H9 (cell line): ENCODE data around the gene HMGN4. TPM values are rescaled to one million over a fixed set of nuclear protein-coding genes. Genes with fewer than 3 reads are reported as not detected.

Source experiments
- DNase-seq: peaks from one replicate; pipeline ENCODE4 v3.0.0-alpha.2; 2017
- H2AFZ ChIP-seq: one replicate; pipeline ENCODE4 v1.6.1; 2013; ENCODE audit warnings: mild to moderate bottlenecking, low read length, control low read depth, moderate library complexity
- H2AK5ac ChIP-seq: 2 replicates; pipeline ENCODE4 v1.6.1; 2013; ENCODE audit warnings: low read length, control low read depth, mixed read lengths; ENCODE audit not compliant: insufficient read length
- H2BK120ac ChIP-seq: one replicate; pipeline ENCODE4 v1.6.1; 2013; ENCODE audit warnings: low read depth, mild to moderate bottlenecking, low read length, control low read depth, inconsistent platforms; ENCODE audit not compliant: poor library complexity, severe bottlenecking
- H2BK12ac ChIP-seq: 2 replicates; pipeline ENCODE4 v1.6.1; 2013; ENCODE audit warnings: low read length, control low read depth, mixed read lengths, low read depth; ENCODE audit not compliant: insufficient read length
- H2BK15ac ChIP-seq: 2 replicates; pipeline ENCODE4 v1.6.1; 2013; ENCODE audit warnings: low read depth, low read length, control low read depth
- H2BK20ac ChIP-seq: one replicate; pipeline ENCODE4 v1.6.1; 2013; ENCODE audit warnings: low read depth, mild to moderate bottlenecking, low read length, control low read depth, inconsistent platforms; ENCODE audit not compliant: poor library complexity, severe bottlenecking
- H2BK5ac ChIP-seq: 2 replicates; pipeline ENCODE4 v1.6.1; 2013; ENCODE audit warnings: low read length, control low read depth, mixed read lengths; ENCODE audit not compliant: insufficient read length
- H3K14ac ChIP-seq: 2 replicates; pipeline ENCODE4 v1.6.1; 2013; ENCODE audit warnings: low read length, control low read depth; ENCODE audit not compliant: insufficient read depth
- H3K18ac ChIP-seq: 2 replicates; pipeline ENCODE4 v1.6.1; 2013; ENCODE audit warnings: low read depth, mild to moderate bottlenecking, mixed read lengths, low read length, control low read depth; ENCODE audit not compliant: insufficient read length
- H3K23ac ChIP-seq: 2 replicates; pipeline ENCODE4 v1.6.1; 2013; ENCODE audit warnings: low read length, control low read depth, mixed read lengths, low read depth; ENCODE audit not compliant: insufficient read length
- H3K23me2 ChIP-seq: 2 replicates; pipeline ENCODE4 v1.6.1; 2013; ENCODE audit warnings: low read depth, mild to moderate bottlenecking, mixed read lengths, low read length, control low read depth; ENCODE audit not compliant: insufficient read length, poor library complexity, severe bottlenecking
- H3K27ac ChIP-seq: 2 replicates; pipeline ENCODE4 v1.5.1; 2013; ENCODE audit warnings: low read length, control low read depth, mixed read lengths, low read depth; ENCODE audit not compliant: insufficient read length
- H3K27me3 ChIP-seq: 2 replicates; pipeline ENCODE4 v1.6.1; 2013; ENCODE audit warnings: low read length, control low read depth, inconsistent platforms; ENCODE audit not compliant: insufficient read depth
- H3K4ac ChIP-seq: 2 replicates; pipeline ENCODE4 v1.6.1; 2013; ENCODE audit warnings: low read depth, mild to moderate bottlenecking, control low read depth, inconsistent platforms, low read length, moderate library complexity
- H3K4me1 ChIP-seq: 2 replicates; pipeline ENCODE4 v1.6.1; 2013; ENCODE audit warnings: low read length, control low read depth, inconsistent platforms; ENCODE audit not compliant: insufficient read depth
- H3K4me2 ChIP-seq: 2 replicates; pipeline ENCODE4 v1.6.1; 2013; ENCODE audit warnings: low read length, control low read depth, mixed read lengths; ENCODE audit not compliant: insufficient read length, insufficient read depth
- H3K56ac ChIP-seq: 2 replicates; pipeline ENCODE4 v1.6.1; 2013; ENCODE audit warnings: low read depth, mild to moderate bottlenecking, mixed read lengths, low read length, control low read depth; ENCODE audit not compliant: insufficient read length
- H3K79me1 ChIP-seq: 2 replicates; pipeline ENCODE4 v1.6.1; 2013; ENCODE audit warnings: low read depth, mild to moderate bottlenecking, moderate library complexity, low read length, control low read depth, inconsistent platforms; ENCODE audit not compliant: insufficient read depth, poor library complexity, severe bottlenecking
- H3K79me2 ChIP-seq: 2 replicates; pipeline ENCODE4 v1.6.1; 2013; ENCODE audit warnings: low read length, control low read depth, inconsistent platforms; ENCODE audit not compliant: insufficient read depth
- H3K9ac ChIP-seq: 2 replicates; pipeline ENCODE4 v1.6.1; 2013; ENCODE audit warnings: low read length, control low read depth, mixed read lengths; ENCODE audit not compliant: insufficient read length; ENCODE audit errors: extremely low read depth
- H3K9me3 ChIP-seq: one replicate; pipeline ENCODE4 v1.6.1; 2013; ENCODE audit warnings: low read depth, low read length, inconsistent platforms; ENCODE audit not compliant: control insufficient read depth
- H3T11ph ChIP-seq: one replicate; pipeline ENCODE4 v1.6.1; 2013; ENCODE audit warnings: mild to moderate bottlenecking, low read length, control low read depth, inconsistent platforms
- H4K20me1 ChIP-seq: one replicate; pipeline ENCODE4 v1.6.1; 2013; ENCODE audit not compliant: control insufficient read depth, insufficient read length, insufficient read depth
- H4K5ac ChIP-seq: 2 replicates; pipeline ENCODE4 v1.6.1; 2013; ENCODE audit warnings: low read depth, mild to moderate bottlenecking, mixed read lengths, low read length, control low read depth; ENCODE audit not compliant: insufficient read length
- H4K8ac ChIP-seq: replicated peaks from 2 replicates; pipeline ENCODE4 v1.6.1; 2013; ENCODE audit warnings: low read length, control low read depth, mixed read lengths, low read depth; ENCODE audit not compliant: insufficient read length
- H4K91ac ChIP-seq: 2 replicates; pipeline ENCODE4 v1.6.1; 2013; ENCODE audit warnings: low read depth, mild to moderate bottlenecking, moderate library complexity, mixed read lengths, low read length, control low read depth; ENCODE audit not compliant: insufficient read length
- H3K27ac Mint-ChIP-seq, 3 experiments: 2 replicates in 2 of 3; 3 replicates in 1 of 3; pipeline ENCODE4 v1.8.0; 2020 to 2021; ENCODE audit warnings: mixed read lengths in 3 of 3, mild to moderate bottlenecking in 1 of 3, moderate library complexity in 1 of 3
- H3K27me3 Mint-ChIP-seq: 2 replicates; pipeline ENCODE4 v1.8.0; 2021; ENCODE audit warnings: low read depth, mild to moderate bottlenecking, moderate library complexity, mixed read lengths
- H3K36me3 Mint-ChIP-seq, 3 experiments: 2 replicates in 2 of 3; 3 replicates in 1 of 3; pipeline ENCODE4 v1.8.0; 2020 to 2021; ENCODE audit warnings: low read depth in 3 of 3, mixed read lengths in 3 of 3; ENCODE audit not compliant: insufficient read depth in 1 of 3
- H3K4me1 Mint-ChIP-seq, 2 experiments: 2 replicates each; pipeline ENCODE4 v1.8.0; 2020; ENCODE audit warnings: mixed read lengths in 2 of 2
- H3K4me3 Mint-ChIP-seq, 2 experiments: 2 replicates in 1 of 2; 3 replicates in 1 of 2; pipeline ENCODE4 v1.8.0; 2020 to 2021; ENCODE audit warnings: mild to moderate bottlenecking in 2 of 2, mixed read lengths in 2 of 2, moderate library complexity in 1 of 2
- H3K9me3 Mint-ChIP-seq, 2 experiments: 2 replicates in 1 of 2; 3 replicates in 1 of 2; pipeline ENCODE4 v1.8.0; 2020; ENCODE audit warnings: mild to moderate bottlenecking in 2 of 2, mixed read lengths in 2 of 2, moderate library complexity in 1 of 2
- CTCF ChIP-seq: fragments of 200-600 bp; sonication (generic); conservative IDR thresholded peaks from 3 replicates; pipeline ENCODE4 v1.8.0; 2021; ENCODE audit warnings: antibody characterized with exemption, mild to moderate bottlenecking
- WGBS: extraction: QIAGEN DNeasy Blood & Tissue Kit; methylation state at CpG from one replicate; pipeline ENCODE4 v1.1.7; 2013; ENCODE audit warnings: missing lambda C conversion rate, low lambda C conversion rate, mixed read lengths; ENCODE audit not compliant: insufficient read length; ENCODE audit errors: extremely low coverage; 5-methylcytosine and 5-hydroxymethylcytosine counted together
- total RNA-seq: library from RNA; stranded (reverse); gene quantifications from 2 replicates; pipeline ENCODE4 v1.2.1, GENCODE V29; 2021

HMGN4 gene
- total RNA-seq, 1 experiment from 2014 or later: 50.4 TPM

- no peak overlapping the region for H3T11ph ChIP-seq
- DNase-seq: no peak
- no peaks in the 10 kb centered on the region for H4K20me1 ChIP-seq
- no peak overlapping the region for H4K5ac ChIP-seq
- H3K79me2 ChIP-seq: no peaks in the 10 kb centered on the region
- H2BK5ac ChIP-seq: no peak overlapping the region
- H3K27ac ChIP-seq: no peak overlapping the region
- no peak overlapping the region for H3K4ac ChIP-seq
- peak overlapping the region; percentile 55 for H3K4me2 ChIP-seq
- H4K8ac ChIP-seq: no peak overlapping the region
- H3K4me1 ChIP-seq: no peaks in the 10 kb centered on the region
- no peaks in the 10 kb centered on the region for H3K9me3 ChIP-seq
- no peak overlapping the region for H2BK15ac ChIP-seq
- no peak overlapping the region for H3K56ac ChIP-seq
- Mint-ChIP-seq H3K27ac (no peak overlapping the region), H3K9me3 (peaks cover 11 to 13% of the 10 kb centered on the region in 2 experiments; a peak in 4 of 5 replicates), H3K36me3 (no peaks in the 10 kb centered on the region; a peak in 1 of 7 replicates), H3K4me1 (peaks cover 9 to 10% of the 10 kb centered on the region in 2 experiments), H3K27me3 (peaks cover 23% of the 10 kb centered on the region), H3K4me3 (peak overlapping the region; percentile 87 to 97)
- no peak overlapping the region for H4K91ac ChIP-seq
- no peak overlapping the region for H3K14ac ChIP-seq
- no peak overlapping the region for H3K9ac ChIP-seq
- H3K79me1 ChIP-seq: no peaks in the 10 kb centered on the region
- H2BK20ac ChIP-seq: no peak overlapping the region
- no peak overlapping the region for H3K23ac ChIP-seq
- peaks cover 3% of the 10 kb centered on the region for H3K23me2 ChIP-seq
- no peak overlapping the region for H2BK120ac ChIP-seq
- H2AK5ac ChIP-seq: no peak overlapping the region
- no peaks in the 10 kb centered on the region for H3K27me3 ChIP-seq
- H2AFZ ChIP-seq: no peak overlapping the region
- TF ChIP-seq CTCF: no peak
- H2BK12ac ChIP-seq: no peak overlapping the region
- no peak overlapping the region for H3K18ac ChIP-seq
- no CpG with 5 or more reads among the region's 7 CpGs for WGBS
Measured at GRCh38 chr6:26576407-26576843, 38.3 kb downstream of the HMGN4 start.
